WERI-Rb-1 (cell line): Measurements from ENCODE around the gene GRIK4.

Source experiments
- DNase-seq: peaks from one replicate; pipeline ENCODE4 v3.0.0-alpha.2; 2020
- H3K27ac ChIP-seq: fragments of 250-450 bp; sonication (Bioruptor Pico); 2 replicates; pipeline ENCODE4 v1.5.1; 2020; ENCODE audit warnings: mild to moderate bottlenecking, moderate library complexity
- H3K27me3 ChIP-seq: fragments of 250-450 bp; sonication (Bioruptor Pico); 2 replicates; pipeline ENCODE4 v1.5.1; 2021; ENCODE audit warnings: mild to moderate bottlenecking, low read depth, moderate library complexity; ENCODE audit not compliant: insufficient read depth, severe bottlenecking
- H3K36me3 ChIP-seq: fragments of 250-450 bp; sonication (Bioruptor Pico); 2 replicates; pipeline ENCODE4 v1.5.1; 2020; ENCODE audit warnings: mild to moderate bottlenecking, moderate library complexity
- H3K4me3 ChIP-seq: 2 replicates; pipeline ENCODE4 v1.5.1; 2011; ENCODE audit warnings: low read depth, mild to moderate bottlenecking, control low read depth, low read length
- H3K9me3 ChIP-seq: fragments of 250-450 bp; sonication (Bioruptor Pico); 2 replicates; pipeline ENCODE4 v1.5.1; 2021; ENCODE audit warnings: mild to moderate bottlenecking, moderate library complexity; ENCODE audit not compliant: severe bottlenecking
- CTCF ChIP-seq: IDR thresholded peaks from 2 replicates; pipeline ENCODE4 v1.5.1; 2011; ENCODE audit warnings: low read depth, mild to moderate bottlenecking, control low read depth, inconsistent platforms, low read length

Gene GRIK4

GRCh38 chr11:120815319-120816100 is 304.0 kb downstream of the GRIK4 start:
- no peak for DNase-seq
- Histone ChIP-seq H3K27ac (no peak overlapping the region), H3K4me3 (no peak overlapping the region), H3K36me3 (no peaks in the 10 kb centered on the region), H3K9me3 (no peaks in the 10 kb centered on the region), H3K27me3 (no peaks in the 10 kb centered on the region)
- peak; percentile 29 for TF ChIP-seq CTCF

- H3K36me3 ChIP-seq: no peaks in the 10 kb centered on the region
- H3K4me3 ChIP-seq: no peak overlapping the region
- no peak overlapping the region for H3K27ac ChIP-seq
- no peaks in the 10 kb centered on the region for H3K27me3 ChIP-seq
- H3K9me3 ChIP-seq: no peaks in the 10 kb centered on the region
- DNase-seq: no peak
- no peak for TF ChIP-seq CTCF
Measured at GRCh38 chr11:120816176-120816575, 304.6 kb downstream of the GRIK4 start.

- H3K27ac ChIP-seq: no peak overlapping the region
- no peaks in the 10 kb centered on the region for H3K9me3 ChIP-seq
- H3K27me3 ChIP-seq: no peaks in the 10 kb centered on the region
- DNase-seq: no peak
- H3K4me3 ChIP-seq: no peak overlapping the region
- H3K36me3 ChIP-seq: no peaks in the 10 kb centered on the region
- no peak for TF ChIP-seq CTCF
Measured at GRCh38 chr11:120816711-120817110, 305.2 kb downstream of the GRIK4 start.

- no peak overlapping the region for H3K27ac ChIP-seq
- DNase-seq: no peak
- no peaks in the 10 kb centered on the region for H3K9me3 ChIP-seq
- H3K27me3 ChIP-seq: no peaks in the 10 kb centered on the region
- TF ChIP-seq CTCF: no peak
- H3K4me3 ChIP-seq: no peak overlapping the region
- H3K36me3 ChIP-seq: no peaks in the 10 kb centered on the region
Measured at GRCh38 chr11:120817158-120817557, 305.6 kb downstream of the GRIK4 start.

- Histone ChIP-seq H3K4me3 (no peak overlapping the region), H3K27me3 (no peaks in the 10 kb centered on the region), H3K27ac (no peak overlapping the region), H3K36me3 (no peaks in the 10 kb centered on the region), H3K9me3 (no peaks in the 10 kb centered on the region)
- no peak for TF ChIP-seq CTCF
- DNase-seq: no peak
Measured at GRCh38 chr11:120818097-120818496, 306.5 kb downstream of the GRIK4 start.

GRCh38 chr11:120819003-120819402 is 307.5 kb downstream of the GRIK4 start:
- Histone ChIP-seq H3K27me3 (no peaks in the 10 kb centered on the region), H3K4me3 (no peak overlapping the region), H3K9me3 (no peaks in the 10 kb centered on the region), H3K36me3 (no peaks in the 10 kb centered on the region), H3K27ac (no peak overlapping the region)
- no peak for DNase-seq
- TF ChIP-seq CTCF: no peak
